Measurements from ENCODE around the gene TMEM254.
"Not testable (repeated sequence)": the region's sequence is repeated elsewhere in the genome, so short reads cannot be mapped to it uniquely, and the experiment has no call there.

The TMEM254 gene

DNA sequence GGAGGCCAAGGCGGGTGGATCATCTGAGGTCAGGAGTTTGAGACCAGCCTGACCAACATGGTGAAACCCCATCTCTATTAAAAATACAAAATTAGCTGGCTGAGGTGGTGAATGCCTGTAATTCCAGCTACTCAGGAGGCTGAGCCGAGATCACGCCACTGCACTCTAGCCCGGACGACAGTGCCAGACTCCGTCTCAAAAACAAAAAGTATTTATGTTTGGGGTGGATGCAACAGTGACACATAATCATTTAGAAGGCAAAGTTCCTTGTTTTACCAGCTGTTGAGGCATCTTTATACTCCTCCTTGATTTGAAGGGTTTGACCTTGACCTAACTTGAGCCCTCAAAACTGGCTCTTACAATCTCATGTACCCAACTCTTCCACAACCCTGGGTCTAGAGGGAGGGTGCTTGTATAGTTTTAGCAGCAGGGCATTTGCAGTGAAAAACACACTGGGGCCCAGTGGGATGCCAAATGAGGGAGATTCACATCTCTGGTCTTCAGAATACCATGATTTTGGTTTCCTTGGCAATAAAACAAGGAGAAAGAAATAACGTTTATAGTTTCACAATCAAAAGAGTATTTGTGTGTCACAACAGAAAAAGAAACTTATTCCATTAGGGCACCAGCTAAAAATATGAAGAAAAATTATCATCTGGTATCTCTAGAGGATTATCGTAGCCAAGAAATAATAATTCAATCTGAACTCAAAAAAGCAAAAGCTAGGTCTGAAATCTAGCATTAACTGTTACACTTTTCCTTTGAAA, 14.2 kb upstream of the TMEM254 start:
- no peak overlapping the region for H3K4me3 ChIP-seq (ENCODE audit: low read length)
- H3K79me2 ChIP-seq (ENCODE audit: control insufficient read depth, low read length) = no peaks in the 10 kb centered on the region
- H3F3A ChIP-seq (ENCODE audit: control insufficient read depth, insufficient read depth) = no peaks in the 10 kb centered on the region
- no peak overlapping the region for H3K27ac ChIP-seq (ENCODE audit: low read depth, low read length)
- H3K9me2 ChIP-seq (replicated peaks; ENCODE audit: control insufficient read depth, low read length) = no peaks in the 10 kb centered on the region
- H3K4me2 ChIP-seq (ENCODE audit: low read length) = no peak overlapping the region
- H3K36me3 ChIP-seq (ENCODE audit: control insufficient read depth, low read length) = no peaks in the 10 kb centered on the region
- TF ChIP-seq, protein P1, sequence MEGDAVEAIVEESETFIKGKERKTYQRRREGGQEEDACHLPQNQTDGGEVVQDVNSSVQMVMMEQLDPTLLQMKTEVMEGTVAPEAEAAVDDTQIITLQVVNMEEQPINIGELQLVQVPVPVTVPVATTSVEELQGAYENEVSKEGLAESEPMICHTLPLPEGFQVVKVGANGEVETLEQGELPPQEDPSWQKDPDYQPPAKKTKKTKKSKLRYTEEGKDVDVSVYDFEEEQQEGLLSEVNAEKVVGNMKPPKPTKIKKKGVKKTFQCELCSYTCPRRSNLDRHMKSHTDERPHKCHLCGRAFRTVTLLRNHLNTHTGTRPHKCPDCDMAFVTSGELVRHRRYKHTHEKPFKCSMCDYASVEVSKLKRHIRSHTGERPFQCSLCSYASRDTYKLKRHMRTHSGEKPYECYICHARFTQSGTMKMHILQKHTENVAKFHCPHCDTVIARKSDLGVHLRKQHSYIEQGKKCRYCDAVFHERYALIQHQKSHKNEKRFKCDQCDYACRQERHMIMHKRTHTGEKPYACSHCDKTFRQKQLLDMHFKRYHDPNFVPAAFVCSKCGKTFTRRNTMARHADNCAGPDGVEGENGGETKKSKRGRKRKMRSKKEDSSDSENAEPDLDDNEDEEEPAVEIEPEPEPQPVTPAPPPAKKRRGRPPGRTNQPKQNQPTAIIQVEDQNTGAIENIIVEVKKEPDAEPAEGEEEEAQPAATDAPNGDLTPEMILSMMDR (IDR thresholded peaks at IDR 0.05; ENCODE audit: low read depth, low read length, poor library complexity, severe bottlenecking) = no peak
- TF ChIP-seq EZH2phosphoT487 (IDR thresholded peaks at IDR 0.05; ENCODE audit: borderline replicate concordance, low read length) = no peak
- H4K20me1 ChIP-seq (ENCODE audit: control insufficient read depth, insufficient read depth, low read depth, low read length) = no peaks in the 10 kb centered on the region
- no peaks in the 10 kb centered on the region for H3K9me3 ChIP-seq (ENCODE audit: control insufficient read depth, insufficient read depth, low read length)
- H3K27me3 ChIP-seq (ENCODE audit: control insufficient read depth, low read length) = no peaks in the 10 kb centered on the region
- H3K4me1 ChIP-seq (ENCODE audit: control insufficient read depth, low read length) = no peaks in the 10 kb centered on the region

DNA sequence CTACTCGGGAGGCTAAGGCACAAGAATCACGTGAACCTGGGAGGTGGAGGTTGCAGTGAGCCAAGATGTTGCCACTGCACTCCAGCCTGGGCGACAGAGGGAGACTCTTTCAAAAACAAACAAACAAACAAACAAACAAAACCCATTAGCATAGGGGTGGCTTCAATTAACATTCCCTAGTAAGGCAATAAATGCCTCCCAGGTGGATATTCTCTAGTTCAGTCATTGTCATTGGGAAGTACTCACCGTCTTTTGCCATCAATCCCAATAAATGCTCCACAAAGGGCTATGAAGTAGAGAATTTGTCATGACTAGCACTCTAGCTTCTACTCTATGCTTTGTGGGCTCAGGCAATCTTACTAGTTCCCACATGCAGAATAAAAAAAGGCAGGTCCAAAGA, 11.7 kb upstream of the TMEM254 start:
- H3K4me3 ChIP-seq (ENCODE audit: low read length) = no peak overlapping the region
- H3K9me3 ChIP-seq (ENCODE audit: control insufficient read depth, insufficient read depth, low read length) = no peaks in the 10 kb centered on the region

DNA sequence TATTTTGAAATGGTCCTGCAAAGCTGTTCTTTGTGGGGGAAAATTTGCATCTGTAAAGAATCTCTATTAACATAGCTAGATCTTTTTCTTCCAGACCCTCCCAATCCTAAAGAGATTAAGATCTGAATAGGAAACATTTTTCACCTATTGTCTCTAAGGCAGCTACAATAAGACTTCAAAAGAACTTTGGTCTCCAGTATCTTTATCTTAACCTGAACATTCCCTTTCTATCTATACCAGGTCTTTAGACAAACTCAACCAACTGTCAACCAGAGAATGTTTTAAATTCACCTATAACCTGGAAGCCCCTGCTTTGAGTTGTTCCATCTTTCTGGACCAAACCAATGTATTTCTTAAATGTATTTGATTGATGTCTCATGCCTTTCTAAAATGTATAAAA, 10.6 kb upstream of the TMEM254 start:
- H3K27me3 ChIP-seq (ENCODE audit: control insufficient read depth, low read length); H3K9me2 ChIP-seq (replicated peaks; ENCODE audit: control insufficient read depth, low read length); H4K20me1 ChIP-seq (ENCODE audit: control insufficient read depth, insufficient read depth, low read depth, low read length); H3F3A ChIP-seq (ENCODE audit: control insufficient read depth, insufficient read depth); H3K9me3 ChIP-seq (ENCODE audit: control insufficient read depth, insufficient read depth, low read length); H3K36me3 ChIP-seq (ENCODE audit: control insufficient read depth, low read length); H3K4me2 ChIP-seq (ENCODE audit: low read length); H3K4me1 ChIP-seq (ENCODE audit: control insufficient read depth, low read length); H3K27ac ChIP-seq (ENCODE audit: low read depth, low read length); H3K79me2 ChIP-seq (ENCODE audit: control insufficient read depth, low read length); H3K4me3 ChIP-seq (ENCODE audit: low read length): not testable (repeated sequence)

More for the DNA sequence above, 11.7 kb upstream of the TMEM254 start:
- Histone ChIP-seq H3K9me2 (replicated peaks; ENCODE audit: control insufficient read depth, low read length) (no peaks in the 10 kb centered on the region), H3K27ac (ENCODE audit: low read depth, low read length) (no peak overlapping the region), H4K20me1 (ENCODE audit: control insufficient read depth, insufficient read depth, low read depth, low read length) (no peaks in the 10 kb centered on the region), H3K4me2 (ENCODE audit: low read length) (no peak overlapping the region), H3F3A (ENCODE audit: control insufficient read depth, insufficient read depth) (no peaks in the 10 kb centered on the region), H3K79me2 (ENCODE audit: control insufficient read depth, low read length) (no peaks in the 10 kb centered on the region), H3K27me3 (ENCODE audit: control insufficient read depth, low read length) (no peaks in the 10 kb centered on the region), H3K4me1 (ENCODE audit: control insufficient read depth, low read length) (no peaks in the 10 kb centered on the region), H3K36me3 (ENCODE audit: control insufficient read depth, low read length) (no peaks in the 10 kb centered on the region)
- TF ChIP-seq EZH2phosphoT487 (IDR thresholded peaks at IDR 0.05; ENCODE audit: borderline replicate concordance, low read length) = no peak
- TF ChIP-seq, protein P1 (IDR thresholded peaks at IDR 0.05; ENCODE audit: low read depth, low read length, poor library complexity, severe bottlenecking) = no peak

DNA sequence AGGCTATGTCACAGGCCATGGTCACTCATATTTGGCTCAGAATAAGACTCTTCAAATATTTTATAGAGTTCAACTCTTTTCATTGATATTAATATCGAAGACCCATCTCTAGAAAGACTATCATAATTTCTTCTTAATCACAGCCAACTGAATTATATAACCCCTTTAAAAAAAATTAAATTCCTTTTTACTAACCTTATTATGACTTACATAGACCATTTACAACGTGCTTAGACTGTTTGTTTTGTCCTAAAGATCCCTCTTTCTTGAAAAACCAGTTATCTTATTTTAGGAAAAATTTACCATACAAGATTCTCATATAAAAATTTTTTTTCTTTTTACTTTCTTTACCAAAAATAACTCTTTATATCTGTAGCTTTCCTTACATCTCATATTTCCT, 10.2 kb upstream of the TMEM254 start:
- Histone ChIP-seq H3K36me3 (ENCODE audit: control insufficient read depth, low read length) (no peaks in the 10 kb centered on the region), H3K4me2 (ENCODE audit: low read length) (no peak overlapping the region), H3K79me2 (ENCODE audit: control insufficient read depth, low read length) (no peaks in the 10 kb centered on the region), H3F3A (ENCODE audit: control insufficient read depth, insufficient read depth) (no peaks in the 10 kb centered on the region), H4K20me1 (ENCODE audit: control insufficient read depth, insufficient read depth, low read depth, low read length) (no peaks in the 10 kb centered on the region), H3K4me3 (ENCODE audit: low read length) (no peak overlapping the region), H3K27me3 (ENCODE audit: control insufficient read depth, low read length) (no peaks in the 10 kb centered on the region), H3K9me3 (ENCODE audit: control insufficient read depth, insufficient read depth, low read length) (no peaks in the 10 kb centered on the region), H3K4me1 (ENCODE audit: control insufficient read depth, low read length) (no peaks in the 10 kb centered on the region), H3K9me2 (replicated peaks; ENCODE audit: control insufficient read depth, low read length) (no peaks in the 10 kb centered on the region), H3K27ac (ENCODE audit: low read depth, low read length) (no peak overlapping the region)
- TF ChIP-seq, protein P1 (IDR thresholded peaks at IDR 0.05; ENCODE audit: low read depth, low read length, poor library complexity, severe bottlenecking) = no peak
- TF ChIP-seq EZH2phosphoT487 (IDR thresholded peaks at IDR 0.05; ENCODE audit: borderline replicate concordance, low read length) = no peak
